Activated CD8-positive, alpha-beta memory T cell treated with anti-CD3 and anti-CD28 coated beads for 1 hour (primary cell): ENCODE results near the gene ZC2HC1C.

Source experiments
- DNase-seq, 2 donors: peaks; one replicate each; pipeline ENCODE4 v3.0.0-alpha.2; 2020; ENCODE audit warnings: low read depth in 1 of 2; ENCODE audit errors: extremely low read depth in 1 of 2

The ZC2HC1C gene, protein sequence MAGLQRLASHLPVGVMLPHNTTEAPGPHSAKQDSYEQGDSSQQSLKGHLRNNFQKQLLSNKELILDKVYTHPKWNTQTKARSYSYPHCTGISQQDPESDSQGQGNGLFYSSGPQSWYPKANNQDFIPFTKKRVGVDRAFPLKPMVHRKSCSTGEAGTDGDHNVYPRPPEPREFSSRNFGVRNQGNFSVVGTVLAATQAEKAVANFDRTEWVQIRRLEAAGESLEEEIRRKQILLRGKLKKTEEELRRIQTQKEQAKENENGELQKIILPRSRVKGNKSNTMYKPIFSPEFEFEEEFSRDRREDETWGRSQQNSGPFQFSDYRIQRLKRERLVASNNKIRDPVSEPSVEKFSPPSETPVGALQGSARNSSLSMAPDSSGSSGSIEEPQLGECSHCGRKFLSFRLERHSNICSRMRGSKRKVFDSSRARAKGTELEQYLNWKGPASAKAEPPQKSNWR

DNA sequence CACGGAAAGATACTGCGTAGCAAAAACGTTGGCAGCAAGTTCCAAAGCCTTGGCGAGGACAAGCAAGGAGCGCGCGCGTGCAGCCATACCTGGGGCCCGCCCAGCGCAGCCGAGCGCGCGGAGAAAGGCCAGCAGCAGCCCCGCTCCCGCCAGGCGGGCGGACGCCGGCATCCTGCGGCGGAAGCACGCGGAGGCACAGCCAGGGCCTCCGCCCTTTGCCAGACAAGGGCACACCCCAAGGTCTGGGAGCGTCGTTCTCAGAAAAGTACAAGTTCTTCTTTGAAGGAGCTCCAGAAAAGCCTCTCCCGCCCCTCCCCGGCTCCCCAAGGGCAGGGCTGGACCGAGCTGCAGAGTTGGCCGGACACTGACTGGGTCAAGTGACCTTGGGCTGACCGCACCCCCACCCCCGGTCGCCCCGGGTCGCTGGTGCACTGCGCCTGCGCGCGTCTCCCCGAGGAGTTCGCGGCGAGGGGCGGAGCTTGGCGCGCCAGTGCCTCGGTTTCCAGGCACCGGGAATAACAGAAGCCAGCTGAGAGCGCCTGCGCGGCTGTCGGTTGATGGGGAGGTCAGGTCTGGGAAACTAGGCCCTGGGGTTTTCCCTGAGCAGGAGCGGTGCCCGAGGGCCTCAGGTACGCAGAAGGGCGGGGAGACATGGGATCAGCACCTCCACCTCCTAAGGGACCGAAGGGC is at the start of gene ZC2HC1C:
ZC2HC1C (plus strand) TSS at position 521 of the 690 bp plus-strand sequence. CDS start 933 bp downstream, outside the sequence.
- DNase-seq = peak in 1 of 2 donors; percentile 27

DNA sequence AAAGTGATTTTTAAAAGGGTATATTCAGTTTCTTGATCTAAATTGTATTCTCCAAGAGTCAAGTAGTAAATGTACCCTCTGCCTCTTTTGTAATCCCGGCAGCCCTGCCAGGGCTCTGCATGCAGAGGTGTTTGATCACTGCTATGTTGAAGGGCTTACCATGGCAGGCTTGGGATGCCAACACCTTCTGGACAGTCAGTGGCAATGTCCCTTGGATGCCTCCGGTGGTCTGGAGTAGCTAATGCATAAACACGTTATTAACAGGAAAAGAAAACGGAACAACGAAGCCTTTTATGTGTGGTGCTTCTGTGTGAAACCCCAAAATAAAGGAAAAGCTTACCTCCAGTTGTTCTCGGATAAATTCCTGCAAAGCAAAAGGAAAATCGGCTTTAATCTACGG is 46.8 kb upstream of the ZC2HC1C start:
- no peak for DNase-seq

DNA sequence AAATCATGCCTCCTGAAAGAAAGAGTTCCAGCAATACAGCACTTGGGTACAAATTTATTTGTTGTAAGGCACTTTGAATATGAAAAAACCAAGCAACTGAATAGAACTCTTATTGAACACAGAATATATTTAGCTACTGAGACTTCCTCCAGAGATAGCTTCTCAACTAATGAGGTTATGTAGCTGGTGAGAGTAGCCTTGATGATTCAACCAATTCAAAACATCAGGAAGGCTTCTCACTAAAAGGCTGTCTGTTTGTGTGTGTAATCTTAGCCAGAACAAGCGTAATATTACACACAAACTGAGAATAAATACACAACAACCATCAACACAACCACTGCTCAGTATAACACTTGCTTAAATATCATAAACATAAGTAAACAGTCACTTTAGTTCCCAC is 46.3 kb upstream of the ZC2HC1C start:
- DNase-seq = no peak

DNA sequence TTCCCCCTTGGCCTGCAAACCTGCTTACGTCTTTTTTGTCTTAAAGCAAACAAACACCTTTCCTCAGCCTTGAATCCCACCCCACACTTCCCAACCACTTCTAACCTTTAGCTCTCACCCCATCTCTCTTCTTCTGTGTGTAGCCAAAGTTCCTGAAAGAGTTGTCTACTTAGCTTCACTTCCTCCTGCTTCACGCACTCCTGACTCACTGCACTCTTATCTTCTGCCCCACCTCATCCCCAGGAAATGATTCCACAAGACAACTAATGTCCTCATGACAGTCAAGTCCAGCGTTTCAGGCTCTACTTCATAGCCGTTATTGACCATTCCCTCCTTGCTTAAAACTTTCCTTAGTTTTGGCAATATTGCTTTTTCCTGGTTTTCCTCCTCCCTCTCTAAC is 44.4 kb upstream of the ZC2HC1C start:
- DNase-seq = no peak

DNA sequence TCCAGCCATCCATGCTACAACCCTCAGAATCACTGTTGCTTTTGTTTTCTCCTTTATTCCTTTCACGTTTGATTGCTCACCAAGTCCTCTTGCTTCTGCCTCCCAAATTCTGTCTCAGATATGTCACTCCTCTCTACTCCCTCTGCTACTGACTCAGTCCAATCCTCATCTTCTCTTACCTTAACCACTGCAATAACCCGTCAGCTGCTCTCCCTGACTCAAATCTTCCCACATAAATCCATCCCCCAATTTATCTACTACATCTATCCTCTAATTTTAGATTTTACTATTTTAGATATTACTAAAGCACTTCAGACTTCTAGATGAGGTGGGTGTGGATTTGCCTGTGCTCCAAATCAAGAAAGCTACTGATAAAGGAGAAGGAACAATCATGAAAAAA is 43.6 kb upstream of the ZC2HC1C start:
- no peak for DNase-seq

DNA sequence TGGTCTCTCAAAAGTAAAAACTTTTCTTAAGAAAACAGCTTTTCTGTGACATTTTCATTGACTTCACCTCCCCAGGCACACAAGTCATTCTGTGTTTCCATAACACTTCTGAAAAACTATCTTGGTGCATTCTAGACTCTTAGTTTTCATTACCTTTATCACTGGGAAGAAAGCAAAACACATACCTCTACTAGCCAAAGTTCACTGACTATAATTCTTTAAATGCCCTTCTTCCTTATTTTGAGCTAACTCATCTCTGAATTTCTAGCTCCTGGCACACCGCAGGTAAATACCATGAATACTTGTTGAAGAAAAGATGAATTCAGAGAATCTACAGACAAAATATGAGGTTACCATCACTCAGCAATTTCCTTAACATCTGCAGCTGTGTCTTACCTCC is 39.3 kb upstream of the ZC2HC1C start:
- no peak for DNase-seq

DNA sequence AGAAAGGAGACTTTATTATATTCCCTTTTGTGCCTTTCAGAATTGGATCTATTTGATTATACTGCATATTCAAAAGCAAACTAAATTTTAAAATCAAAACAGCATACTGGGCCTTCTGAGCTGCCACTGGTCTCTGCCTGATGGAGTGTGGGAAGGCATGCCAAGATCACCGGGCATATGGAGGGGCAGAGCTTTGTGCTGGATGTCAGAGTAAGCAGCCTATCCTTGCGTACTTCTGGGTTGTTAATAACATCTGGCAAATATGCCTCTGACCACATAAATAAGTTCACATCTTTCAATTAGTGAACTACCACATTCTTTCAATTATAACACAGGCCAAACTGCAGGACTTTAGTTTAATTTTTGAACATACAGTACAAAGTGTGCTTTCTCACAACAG is 36.5 kb upstream of the ZC2HC1C start:
- no peak for DNase-seq

DNA sequence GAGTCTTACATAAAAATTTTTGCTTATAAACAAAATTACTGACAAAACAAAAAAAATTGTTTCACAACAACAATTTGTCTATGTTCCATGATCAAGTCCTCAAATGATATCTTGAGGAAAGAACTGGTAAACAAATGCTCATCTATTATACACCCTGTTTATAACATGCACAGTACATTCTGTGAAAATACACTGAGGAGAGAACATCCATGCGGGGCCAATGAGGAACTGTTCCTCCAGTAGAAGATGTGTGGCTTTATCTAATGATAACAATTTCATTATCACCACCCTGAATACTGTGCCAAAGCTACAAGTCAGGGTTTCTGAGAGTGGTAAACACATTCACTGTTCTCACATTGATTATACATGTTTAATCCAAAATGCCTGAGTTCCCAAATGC is 28.9 kb upstream of the ZC2HC1C start:
- DNase-seq = no peak

DNA sequence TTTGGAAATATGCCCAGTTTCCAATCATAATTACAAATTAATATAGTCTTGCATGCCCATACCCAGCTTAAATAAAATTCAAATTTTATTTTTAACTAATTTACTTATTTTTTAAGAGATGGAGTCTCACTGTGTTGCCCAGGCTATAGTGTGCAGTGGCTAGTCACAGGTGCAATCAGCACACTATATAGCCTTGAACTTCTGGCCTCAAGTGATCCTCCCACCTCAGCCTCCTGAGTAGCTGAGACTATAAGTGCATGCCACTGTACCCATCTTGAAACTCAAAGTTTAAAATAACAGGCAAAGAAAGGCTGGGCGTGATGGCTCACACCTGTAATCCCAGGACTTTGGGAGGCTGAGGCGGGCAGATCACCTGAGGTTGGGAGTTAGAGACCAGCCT is 28.5 kb upstream of the ZC2HC1C start:
- no peak for DNase-seq

DNA sequence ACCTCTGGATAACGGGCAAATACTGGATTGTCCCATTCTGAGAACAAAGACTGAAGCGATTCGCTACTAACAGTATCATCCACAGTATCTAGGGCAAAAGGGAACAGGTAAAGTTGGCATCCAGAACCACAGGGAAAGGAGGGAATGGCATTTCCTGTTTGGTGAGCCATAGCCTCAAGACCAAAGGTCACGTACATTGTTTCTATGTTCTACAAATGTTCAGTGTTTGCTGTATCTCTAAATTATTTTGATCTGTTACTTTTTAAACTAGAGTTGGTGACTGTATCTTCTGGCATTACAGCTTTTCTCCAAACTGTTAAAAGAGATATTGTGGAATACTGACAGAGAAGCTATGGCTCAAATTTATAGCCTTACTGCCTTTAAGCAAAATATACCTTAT is 27.8 kb upstream of the ZC2HC1C start:
- DNase-seq = no peak

DNA sequence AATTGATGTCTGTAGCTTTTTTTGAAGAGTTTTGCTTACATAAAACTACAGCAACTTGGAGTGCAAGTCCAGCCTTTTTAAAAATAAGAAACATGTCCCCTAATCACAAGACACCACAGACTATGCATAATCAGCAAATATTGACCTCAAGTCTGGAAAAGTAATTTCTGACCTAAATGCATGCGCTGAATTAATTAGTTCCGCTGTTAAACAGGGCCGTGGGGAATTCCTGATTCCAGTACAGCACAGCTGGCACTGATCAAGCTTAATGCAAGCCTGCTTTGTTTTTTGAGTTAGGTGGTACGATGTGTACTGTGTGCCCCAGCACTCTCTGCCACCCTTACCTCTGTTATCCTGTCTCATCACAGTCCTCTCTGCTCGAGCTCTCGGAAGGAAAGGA is 27.4 kb upstream of the ZC2HC1C start:
- DNase-seq = no peak

DNA sequence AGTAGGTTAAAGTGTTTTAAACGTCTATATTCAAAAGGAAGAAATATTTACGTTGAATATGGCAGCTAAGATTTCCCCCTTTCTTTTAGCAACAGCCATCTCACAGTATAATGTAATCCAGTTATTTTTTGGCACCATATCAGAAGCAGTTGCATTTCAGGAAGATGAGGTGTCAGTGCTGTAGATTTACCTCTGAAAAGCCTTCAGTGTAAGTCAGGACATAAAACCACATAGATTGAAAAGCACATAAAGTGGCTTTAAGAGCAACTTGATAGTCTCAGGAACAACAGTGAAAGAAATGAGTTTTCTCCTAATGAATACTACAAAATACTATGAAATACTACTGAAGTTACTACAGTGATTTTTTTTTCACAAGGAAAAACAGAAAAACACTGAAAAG is 25.1 kb upstream of the ZC2HC1C start:
- DNase-seq = no peak

DNA sequence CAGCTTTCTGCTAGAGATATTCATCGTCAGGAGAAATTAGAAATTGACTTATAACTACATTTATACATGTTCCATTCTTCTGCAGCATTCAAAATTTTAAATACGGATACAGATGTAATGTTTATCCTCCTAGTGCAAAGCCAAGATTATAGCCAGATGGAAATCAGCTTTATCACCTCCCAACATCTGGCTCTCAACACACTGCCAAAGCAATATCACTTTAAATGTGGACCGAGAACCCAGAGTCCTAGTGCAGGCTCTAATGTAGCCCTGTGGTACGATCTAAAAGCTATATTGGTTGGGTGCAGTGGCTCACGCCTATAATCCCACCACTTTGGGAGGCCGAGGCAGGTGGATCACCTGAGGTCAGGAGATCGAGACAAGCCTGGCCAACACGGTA is 24.7 kb upstream of the ZC2HC1C start:
- DNase-seq = no peak

DNA sequence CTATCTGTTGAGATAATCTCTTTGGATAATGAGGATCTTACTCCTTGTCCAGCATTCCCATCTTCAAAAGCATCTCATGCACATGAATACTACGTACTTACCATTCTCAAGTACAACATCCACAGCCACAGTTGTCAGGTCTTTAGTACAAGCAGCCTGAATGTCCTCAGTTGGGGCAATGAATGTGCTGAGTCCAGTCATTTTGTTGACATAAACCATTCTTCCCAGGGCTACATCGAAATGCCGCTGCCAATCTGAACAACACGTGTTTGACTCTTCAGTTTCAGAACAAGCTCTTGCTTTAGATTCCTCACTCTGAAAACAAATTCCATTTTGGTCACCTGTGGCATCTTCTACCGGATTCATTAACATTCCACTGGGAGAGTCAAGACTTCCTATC is 23.2 kb upstream of the ZC2HC1C start:
- no peak for DNase-seq

DNA sequence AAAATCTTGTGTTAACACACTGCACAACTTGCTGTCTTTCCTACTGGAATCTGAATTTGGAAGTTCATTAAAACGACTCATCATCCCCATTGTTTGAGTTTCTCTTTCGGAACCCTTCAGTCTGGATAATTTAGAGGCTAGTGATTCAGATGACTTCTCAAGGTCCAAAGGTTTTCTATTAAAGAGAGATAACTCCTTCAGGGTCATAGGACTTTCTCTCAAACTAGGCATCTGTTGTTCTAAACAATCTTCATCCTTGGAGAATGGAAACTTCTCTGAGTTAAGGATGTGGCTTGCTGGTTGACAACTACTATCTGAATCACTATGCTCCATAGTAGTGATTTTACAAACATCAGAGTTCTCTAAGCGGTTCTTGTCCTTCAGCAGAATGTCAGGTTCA is 22.5 kb upstream of the ZC2HC1C start:
- DNase-seq = no peak

DNA sequence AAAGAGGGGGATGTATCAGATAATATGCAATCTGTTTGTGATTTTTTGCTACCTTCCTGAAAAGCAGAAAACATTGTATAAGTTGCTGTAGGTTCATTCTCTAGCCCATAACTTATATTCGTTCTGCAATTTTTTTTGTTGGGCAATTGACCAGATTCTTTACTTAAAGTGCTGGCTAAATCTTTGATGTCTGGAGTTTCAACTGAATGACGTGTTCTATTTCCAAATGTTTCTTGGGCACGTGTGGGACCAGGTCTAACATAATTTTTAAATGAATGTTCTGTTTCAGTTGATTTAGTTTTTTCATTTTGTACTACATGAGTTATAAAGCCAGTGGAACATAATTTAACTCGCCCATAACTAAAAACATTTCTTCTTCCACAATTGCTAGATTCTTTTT is 21.9 kb upstream of the ZC2HC1C start:
- no peak for DNase-seq

DNA sequence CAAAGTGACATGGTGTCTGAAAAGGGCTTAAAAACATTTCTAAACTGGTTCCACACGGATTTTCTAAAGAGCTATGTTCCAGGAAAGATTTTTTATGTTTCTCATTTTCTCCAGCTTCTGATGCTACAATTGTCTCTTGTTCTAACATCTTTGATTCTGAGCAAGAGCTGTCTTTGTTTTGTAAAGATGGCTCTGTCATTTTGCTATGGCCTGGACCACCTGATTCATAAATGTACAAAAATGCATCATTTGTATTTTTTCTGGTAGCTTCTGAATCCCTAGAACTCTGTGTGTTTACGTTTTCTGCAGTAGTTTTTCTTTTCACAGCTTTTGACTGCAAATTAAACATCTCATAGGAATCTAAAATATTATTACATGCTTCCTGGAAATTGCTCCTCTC is 21.3 kb upstream of the ZC2HC1C start:
- no peak for DNase-seq

DNA sequence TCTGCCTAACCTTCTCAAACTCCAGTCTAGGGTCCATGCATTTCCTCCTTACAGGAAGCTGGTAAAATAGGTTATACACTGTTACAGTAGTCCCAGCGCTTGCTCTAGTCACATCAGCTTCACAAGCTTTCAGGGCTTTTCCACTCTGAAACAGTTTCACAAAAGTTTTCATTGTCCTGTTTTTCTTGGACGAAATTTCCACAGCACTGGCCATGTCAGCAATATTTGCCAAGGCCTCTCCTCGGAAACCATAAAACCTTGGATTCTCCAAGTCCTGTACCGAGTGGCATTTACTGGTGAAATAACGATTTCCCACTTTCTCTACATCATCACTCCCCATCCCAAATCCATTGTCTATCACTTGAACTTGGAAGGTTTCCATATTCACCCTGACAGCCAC is 20.3 kb upstream of the ZC2HC1C start:
- DNase-seq = no peak

DNA sequence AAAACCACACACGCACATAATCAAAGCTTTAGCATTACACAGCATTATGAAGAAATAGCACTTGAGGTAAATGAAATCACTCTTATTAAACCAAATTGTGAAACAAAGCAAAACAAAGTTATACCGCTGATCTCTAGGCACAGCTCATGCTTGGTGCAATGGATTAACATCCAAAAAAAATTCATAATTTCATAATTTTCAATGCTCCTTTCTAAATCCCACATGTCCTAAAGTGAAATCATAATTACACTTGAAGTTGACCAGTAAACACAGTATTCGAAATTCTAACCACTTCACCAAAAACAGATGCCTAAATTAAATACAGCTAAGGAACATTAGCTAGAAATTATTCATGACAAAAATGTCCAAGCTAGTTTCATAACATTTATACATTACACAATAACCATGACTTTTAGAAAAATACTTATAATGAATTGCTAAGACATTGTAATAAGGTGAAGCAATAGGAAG is 19.7 kb upstream of the ZC2HC1C start:
- DNase-seq = no peak

DNA sequence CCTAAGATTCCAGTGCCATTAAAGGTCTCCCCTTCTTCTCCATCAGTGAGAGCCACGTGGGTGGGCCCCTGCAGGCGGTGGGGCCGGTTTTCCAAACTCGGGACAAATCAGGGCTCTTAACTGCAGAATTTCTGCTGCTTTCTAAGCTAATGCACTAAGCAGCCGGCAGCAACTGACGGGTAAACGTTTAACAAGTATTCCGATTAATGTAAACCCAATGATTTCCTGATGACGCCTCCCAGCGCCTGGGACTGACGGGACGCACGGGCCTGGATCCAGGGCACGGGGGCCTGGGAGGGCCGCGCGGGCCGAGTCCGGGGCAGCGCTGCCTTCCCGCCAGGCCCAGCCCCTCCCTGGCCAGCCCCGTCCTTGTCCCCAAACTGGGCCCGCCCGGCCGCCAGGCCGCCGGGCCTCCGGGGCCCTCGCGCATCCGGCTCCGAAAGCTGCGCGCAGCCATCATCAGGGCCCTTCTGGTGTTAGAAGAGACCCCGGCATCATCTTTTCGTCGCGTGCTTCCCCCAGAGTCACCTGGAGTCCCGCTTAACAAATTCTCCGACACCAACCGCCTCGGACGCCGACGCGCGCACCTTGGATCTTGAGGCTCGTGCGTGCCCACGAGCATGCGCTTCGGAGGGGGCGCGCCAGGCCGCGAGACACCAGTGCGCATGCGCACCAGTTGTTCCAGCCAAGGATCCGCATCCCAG is 18.4 kb upstream of the ZC2HC1C start, which contains the start of gene MLH3:
MLH3 (minus strand) TSS at position 616 of the 704 bp plus-strand sequence. CDS start 1,812 bp downstream, outside the sequence.
- peak; percentile 39 to 73 for DNase-seq

DNA sequence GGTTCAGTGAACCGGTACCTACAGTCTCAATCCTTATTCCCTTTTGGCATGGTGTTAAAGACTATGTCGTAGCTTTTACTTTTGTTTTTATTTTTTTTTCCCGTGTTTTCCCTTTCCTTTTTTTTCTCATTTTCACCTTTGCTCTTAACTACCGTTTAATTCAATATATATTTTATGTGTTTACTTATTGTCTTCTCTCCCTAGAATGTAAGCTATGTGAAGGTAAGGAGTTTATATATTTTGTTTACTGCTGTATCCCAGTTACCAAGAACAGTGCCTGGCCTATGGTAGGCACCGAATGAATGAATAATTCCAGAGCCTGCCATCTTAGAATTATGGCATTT is 17.9 kb upstream of the ZC2HC1C start:
- DNase-seq = no peak
